GM12874 (cell line): ENCODE results near the gene PPP2R2B.

Source experiments
- TF ChIP-seq, protein P1 (sequence below): IDR thresholded peaks from 2 replicates; pipeline ENCODE4 v1.5.1; 2011; ENCODE audit warnings: low read depth, mild to moderate bottlenecking, control low read depth, low read length, moderate library complexity; ENCODE audit not compliant: insufficient read depth

The PPP2R2B gene

DNA sequence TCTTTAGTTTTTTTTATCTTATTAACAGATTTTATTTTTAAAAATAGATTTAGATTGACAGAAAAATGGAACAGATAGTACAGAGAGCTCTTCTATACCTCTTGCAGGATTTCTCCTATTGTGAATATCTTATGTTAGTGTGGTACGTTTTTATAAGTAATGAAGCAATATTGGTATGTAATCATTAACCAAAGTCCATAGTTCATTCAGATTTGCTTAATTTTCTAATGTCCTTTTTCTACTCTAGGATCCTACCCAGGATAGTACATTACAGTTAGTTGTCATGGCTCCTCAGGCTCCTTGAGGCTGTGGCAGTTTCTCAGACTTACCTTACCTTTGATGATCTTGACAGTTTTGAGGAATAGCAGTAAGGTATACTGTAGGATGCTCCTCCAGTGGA is 30.4 kb downstream of the PPP2R2B start:
- TF ChIP-seq, protein P1, sequence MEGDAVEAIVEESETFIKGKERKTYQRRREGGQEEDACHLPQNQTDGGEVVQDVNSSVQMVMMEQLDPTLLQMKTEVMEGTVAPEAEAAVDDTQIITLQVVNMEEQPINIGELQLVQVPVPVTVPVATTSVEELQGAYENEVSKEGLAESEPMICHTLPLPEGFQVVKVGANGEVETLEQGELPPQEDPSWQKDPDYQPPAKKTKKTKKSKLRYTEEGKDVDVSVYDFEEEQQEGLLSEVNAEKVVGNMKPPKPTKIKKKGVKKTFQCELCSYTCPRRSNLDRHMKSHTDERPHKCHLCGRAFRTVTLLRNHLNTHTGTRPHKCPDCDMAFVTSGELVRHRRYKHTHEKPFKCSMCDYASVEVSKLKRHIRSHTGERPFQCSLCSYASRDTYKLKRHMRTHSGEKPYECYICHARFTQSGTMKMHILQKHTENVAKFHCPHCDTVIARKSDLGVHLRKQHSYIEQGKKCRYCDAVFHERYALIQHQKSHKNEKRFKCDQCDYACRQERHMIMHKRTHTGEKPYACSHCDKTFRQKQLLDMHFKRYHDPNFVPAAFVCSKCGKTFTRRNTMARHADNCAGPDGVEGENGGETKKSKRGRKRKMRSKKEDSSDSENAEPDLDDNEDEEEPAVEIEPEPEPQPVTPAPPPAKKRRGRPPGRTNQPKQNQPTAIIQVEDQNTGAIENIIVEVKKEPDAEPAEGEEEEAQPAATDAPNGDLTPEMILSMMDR, result no peak

DNA sequence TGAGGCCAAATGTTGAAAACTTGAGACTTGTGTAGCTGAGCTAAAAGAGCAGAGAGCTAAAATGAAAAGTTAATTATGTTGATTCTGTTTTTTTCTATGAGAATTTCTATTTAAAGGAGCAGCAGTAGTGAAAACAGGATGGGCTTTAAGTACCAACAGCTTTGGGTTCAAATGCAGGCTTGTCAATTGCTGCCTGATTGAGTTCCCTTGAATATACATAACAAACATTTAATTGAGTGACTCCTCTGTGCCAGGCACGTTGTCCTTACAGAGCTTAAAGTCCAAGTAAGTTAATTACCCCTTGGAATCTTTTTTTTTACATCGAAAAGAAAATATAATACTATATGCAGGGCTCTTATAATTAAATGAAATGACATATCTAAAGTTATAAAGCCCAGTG is 38.5 kb downstream of the PPP2R2B start:
- TF ChIP-seq, protein P1, result no peak

DNA sequence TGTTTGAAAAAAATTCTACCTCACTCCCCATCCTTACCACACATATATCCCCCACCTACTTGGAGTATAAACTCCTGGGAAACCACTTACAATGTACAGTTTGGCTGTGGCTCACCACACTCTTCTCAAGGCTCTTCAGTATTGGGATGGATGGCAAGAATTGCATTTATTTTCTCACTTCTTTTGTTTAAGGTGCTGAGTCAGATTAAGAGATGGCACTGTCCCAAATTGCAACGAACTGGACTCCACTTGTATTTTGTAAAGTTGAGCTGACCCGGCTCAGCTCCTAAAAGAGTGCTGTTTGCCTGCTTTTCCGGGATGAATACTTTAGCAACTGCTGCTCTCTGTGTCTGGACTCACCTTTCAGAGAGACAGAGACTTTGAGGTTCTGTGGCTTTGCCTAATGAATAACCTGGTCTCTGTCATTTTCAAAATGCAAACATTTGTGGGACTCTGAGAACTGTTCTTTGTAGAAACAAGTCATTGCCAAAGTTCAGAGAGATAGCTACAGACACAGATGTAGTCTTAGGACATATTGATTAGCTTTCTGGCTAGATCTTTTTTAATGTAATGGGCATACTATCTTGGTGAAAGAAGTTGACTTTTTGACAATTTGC is 42.2 kb downstream of the PPP2R2B start:
- TF ChIP-seq, protein P1, result no peak

DNA sequence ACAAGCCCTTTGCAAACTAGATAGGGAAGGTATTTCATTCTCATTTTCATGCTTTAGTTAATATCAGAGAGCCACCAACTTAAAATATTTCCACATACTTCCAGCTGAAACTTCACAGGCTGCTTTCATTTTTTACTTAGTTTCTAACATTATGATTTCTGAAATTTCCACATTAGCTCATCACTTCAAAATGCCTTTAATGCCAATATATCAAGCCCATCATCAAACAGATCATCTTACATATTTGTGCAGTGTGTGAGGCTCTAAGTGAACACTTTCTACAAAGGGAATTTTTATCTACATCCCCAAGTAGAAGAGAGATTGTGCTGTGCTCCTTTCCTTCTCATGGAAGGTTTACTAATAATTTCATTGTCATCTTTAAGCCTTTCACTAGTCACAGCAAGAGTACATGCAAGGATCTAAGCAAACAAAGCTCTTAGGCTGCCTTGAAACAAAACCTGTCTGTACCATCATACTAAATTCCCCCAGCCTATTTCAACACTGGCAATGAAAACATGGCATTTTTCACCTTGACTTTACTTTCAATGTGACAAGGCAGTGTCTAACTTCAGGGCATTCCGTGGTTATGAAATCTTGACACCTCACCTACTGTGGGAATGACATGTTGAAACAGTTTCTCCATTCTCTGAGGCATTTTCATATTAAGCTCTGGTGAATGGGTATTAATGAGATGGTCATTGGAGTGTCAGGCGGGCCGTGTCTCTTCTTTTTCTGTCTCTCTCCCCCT is 45.4 kb downstream of the PPP2R2B start:
- TF ChIP-seq, protein P1, result no peak

DNA sequence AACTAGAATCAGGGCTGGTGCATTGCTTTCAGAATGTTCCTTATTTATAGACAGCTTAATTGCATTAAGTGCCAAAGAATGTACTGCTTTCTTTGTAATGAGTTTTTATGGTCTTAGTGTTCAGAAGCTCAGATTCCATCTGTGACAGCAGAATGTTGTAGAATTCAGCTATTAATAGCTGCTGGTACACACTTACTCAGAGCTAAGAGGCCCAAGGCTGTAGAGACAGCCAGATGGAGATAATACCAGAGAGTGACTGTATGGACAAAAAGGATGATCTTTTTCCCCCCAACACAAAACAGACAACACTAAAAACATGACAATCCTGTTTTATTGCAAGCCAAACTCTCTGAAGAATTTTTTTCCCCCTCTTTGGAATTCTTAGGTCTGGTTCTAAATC is 50.2 kb downstream of the PPP2R2B start:
- TF ChIP-seq, protein P1, result no peak

DNA sequence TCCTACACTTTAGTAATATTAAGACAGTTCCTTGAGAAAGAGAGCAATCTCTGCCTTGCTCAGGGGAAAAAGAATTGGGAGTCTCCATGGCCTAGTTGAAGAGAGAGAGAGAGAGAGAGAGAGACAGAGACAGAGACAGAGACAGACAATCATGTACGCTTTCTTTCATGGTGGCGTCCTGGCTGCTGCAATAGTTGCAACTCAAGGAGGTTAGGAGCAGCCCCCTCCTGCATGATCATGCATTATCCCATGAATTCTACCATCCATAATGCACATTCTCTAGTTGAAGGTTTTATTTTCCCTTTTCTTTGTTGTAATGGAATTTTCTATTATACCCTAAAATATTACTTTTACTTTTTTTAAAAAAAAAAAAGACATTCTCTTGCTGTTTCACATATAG is 50.7 kb downstream of the PPP2R2B start:
- TF ChIP-seq, protein P1, result no peak

DNA sequence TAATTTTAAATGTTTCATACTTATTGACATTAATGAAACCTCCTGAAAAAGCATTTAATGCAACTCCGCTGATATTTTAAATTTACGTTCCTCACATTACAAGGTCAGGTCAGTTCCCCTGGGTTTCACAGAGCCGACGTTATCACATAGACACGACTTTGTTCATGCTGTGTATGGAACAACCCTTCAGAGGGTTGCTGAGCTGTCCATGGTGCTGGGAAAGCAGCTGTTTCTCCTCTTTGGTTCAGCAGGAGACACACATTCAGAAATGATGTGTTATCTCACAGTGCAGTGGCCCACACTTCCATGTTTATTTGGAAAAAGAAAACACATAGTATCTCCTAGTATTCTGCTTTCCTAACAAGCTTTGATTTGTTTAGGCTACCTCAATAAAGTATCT is 53.5 kb downstream of the PPP2R2B start:
- TF ChIP-seq, protein P1, result no peak
